Stimulated activated CD4-positive, alpha-beta T cell treated with anti-CD3 and anti-CD28 coated beads, Interleukin-12 subunit alpha, Interleukin-12 subunit beta, amount 100 ng/mL, for 48 hours (primary cell): ENCODE measurements around the gene MMAB.
A peak's percentile ranks its signal among the peaks of the same experiment; 100 is the strongest.

Experiments used
- DNase-seq, 3 donors: peaks; one replicate each; pipeline ENCODE4 v3.0.0-alpha.2; 2020; ENCODE audit warnings: low read depth in 2 of 3, low spot score in 1 of 3

MMAB gene

DNA sequence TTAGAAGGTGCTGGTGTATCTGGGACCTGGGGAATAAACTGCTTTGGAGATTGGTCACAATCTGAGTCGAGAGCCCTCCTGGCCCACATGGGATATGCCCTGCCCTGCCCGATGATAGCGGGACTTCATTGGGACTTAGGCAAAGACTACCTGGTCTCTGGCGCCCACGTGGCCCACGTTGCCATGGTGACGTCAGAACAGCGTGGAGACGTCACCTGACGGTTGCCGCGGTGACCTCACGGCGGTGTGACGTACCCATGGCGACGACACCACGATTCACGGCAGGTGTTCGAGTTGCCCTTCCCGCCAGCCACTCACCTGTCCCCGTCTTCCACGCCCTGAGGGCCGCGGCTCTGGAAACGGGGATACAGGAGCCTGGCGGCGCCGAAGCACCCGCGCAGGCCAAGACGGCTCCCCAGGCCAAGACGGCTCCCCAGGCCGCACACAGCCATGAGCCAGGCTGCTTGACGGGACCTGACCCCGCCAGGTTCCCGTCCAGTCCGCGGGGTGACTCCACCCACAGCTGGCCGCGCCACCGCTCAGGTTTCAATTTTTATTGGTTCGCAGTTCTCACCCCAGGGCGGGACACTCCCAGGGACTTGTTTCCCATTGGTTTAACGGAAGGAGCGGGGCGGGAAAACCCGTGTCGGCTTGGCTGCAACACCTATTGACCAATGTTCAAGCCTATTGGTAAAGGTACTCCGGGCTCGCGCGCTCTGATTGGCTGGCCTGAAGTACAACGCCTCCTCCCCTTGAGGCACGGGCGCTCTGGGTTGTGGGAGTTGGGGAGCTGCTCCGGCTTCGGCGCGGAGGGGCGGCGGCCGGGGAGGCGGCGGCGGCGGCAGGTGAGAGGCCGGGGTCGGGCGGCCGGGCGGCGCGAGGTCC lies at the start of gene MMAB, which contains the start of gene MVK:
Gene MMAB (minus strand): TSS at position 476 of the 885 bp plus-strand sequence. CDS start 24 bp downstream, at position 452.
Gene MVK (plus strand): TSS at position 766 of the 885 bp plus-strand sequence. CDS start 1,029 bp downstream, outside the sequence.
- DNase-seq = peak; percentile 96 to 99 (median 96)

DNA sequence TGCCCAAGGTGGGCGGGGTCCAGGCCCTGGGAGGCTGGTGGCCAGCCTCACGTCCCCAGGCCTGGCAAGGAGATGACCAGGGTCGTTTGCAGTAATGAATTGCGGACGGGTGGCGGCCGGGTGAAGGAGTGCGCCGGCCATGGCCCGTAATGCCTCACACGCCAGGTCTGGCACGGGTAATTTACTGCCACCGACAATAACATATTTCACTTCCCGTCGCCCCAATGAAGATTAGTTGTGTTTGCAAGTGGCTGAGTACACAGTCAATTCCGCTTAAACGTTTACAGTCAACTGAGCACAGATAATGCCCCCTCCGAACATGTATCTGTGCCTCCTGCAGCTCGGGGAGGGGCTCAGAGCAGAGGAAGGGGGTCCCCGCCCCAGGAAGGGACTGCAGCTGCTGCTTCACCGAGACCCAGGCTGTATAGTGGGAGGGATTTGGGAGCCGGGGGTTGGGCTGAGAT lies 48.6 kb upstream of the MMAB start:
- DNase-seq = no peak

DNA sequence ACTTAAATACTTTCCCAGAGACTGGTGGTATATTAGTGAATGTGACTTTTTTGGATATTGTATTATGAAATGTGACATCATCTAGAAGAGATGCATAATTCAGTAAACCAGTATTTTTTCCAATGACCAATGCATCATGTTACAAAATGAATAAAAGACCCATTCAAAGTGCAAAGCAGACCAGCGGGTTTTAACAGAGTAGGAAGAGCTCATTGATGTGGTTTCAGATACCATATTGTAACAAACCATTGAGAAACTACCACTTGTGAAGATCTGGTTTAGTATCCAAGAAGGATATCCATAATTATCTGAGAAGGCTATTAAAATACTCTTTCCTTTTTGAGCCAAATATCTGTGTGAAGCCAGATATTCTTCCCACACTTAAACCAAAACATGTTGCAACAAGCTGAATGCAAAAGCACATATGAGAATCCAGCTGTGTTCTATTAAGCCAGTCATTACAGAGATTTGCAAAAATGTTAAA lies 47.9 kb upstream of the MMAB start:
- no peak for DNase-seq

DNA sequence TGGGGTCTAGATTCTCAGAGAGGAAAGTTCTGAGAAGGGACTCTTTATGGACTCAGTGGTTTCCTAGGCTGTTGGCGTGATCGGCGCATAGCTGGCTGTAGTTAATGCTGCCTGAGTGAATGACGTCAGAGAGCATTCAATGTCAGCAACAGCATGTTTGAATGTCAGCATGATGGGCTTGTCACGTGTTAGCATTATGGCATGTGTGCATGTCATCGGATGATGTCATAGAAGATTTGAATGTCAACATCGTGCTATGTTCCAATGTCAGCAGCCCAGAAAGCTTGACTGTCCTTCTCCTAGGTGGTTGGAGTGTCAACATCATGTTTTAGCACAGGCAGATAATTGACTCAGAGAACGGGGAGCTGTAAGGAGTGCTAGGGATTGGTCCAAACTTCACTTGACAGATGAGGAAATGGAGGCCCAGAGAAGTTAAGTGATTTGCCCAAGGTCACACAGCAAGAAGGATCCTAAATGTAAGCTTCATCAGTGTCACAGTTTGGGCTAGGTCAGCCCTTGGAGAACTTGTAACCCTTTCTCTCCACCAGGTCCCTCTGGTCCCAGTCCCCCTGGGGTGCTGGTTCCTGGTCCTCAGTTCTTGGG lies 45.8 kb upstream of the MMAB start:
- no peak for DNase-seq

DNA sequence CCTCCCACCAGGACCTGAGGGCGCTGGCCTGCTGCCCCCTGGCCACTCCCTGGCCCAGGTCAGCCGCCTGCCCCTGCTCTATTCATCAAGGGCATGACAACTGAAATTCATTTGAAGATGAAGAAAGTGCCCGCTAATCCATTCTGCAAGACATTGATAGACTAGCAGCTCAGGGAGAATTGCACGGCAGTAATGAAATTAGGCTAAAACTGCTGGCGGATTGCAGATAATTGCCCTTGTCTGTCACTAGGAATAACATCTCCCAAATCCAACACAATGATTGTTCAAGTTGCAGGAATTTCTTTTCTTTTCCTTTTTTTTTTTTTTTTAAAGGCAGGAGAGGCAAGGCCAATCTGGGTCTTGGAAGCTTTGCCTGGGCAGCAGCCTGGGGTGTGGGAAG lies 44.8 kb upstream of the MMAB start:
- no peak for DNase-seq

DNA sequence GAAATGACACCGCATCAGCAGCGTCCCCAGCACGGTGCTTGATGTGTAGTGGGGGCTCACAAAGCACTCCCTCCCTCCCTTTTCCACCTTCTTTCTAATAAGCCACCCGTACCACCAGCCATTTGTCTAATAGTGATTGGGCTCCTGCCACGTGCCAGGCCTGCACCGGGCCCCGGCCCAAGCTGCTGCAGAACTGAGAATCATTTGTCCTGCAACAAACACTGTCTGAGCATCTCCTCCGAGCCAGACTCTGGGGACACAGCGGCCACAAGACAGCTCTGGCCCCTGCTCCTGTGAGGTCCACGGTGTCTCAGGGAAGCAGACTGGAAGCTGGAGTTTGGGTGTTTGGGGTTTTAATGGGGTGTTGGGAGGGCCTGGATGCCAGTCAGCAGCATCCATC lies 44.2 kb upstream of the MMAB start:
- no peak for DNase-seq

DNA sequence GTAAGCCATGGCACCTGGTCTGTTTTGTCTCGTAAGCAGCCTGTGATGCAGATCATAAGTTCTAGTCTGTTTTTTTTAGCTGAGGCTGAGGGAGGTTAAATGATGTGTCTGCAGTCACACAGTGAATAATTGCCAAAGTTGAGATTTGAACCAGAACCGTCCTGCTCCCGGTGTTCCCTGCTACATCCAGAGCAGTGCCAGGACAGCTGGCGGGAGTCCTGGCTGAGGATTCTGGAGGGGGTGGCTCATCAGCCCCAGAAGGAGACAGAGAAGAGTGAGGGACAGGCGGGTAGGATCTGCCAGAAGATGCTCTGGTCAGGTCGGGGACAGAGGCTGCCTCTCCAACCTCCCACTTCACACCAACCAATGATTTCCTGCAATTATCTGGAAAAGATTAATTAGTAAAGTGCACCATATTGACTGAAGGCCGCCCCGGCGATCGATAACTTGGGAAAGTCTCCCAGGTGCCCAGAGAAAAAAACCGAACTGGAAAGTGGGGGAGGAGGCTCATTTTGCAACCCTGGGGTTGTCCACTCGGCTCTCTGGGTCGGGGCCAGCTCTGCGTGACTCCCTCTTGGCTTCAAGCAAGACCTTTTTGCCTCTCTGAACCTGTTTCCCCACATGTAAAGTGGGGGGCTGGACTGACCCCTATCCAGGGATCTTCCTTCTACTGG lies 42.4 kb upstream of the MMAB start:
- DNase-seq = no peak

DNA sequence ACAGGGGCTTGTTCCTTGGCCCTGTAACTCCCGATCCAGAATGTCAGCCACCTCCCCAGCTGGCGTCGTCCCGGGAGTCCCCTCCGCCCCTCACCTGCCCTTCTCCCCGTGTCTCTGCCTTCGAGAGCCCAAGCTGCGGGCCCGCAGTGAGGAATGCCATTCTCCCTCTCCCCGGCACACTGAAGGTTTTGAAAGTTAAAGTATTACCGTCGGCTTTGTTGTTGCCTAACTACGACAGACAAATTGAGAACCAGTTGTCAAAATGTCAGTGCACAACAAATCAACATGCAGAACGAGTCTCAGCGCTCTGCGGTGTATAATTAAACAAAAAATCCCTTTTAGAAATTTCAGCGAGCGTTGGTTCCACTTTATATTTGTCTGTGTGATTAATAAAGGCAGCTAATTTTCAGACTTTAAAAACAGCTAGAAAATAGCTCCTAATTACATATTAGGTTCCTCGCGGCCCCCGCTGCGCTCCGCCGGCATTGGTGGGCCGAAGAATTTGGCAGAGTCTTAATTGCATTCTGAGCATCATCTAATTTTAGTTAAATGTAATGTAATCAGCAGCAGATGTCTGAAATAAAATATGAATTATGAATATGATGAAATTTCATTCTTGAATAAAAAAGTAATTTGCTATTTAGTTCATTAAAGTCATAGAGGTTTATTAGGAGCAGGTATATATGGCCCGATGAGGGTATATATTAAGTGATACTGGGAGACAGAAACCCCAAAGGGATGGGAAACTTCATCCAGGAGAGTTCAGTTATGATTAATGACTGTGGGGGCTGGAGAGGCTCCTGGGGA lies 40.5 kb upstream of the MMAB start:
- no peak for DNase-seq

DNA sequence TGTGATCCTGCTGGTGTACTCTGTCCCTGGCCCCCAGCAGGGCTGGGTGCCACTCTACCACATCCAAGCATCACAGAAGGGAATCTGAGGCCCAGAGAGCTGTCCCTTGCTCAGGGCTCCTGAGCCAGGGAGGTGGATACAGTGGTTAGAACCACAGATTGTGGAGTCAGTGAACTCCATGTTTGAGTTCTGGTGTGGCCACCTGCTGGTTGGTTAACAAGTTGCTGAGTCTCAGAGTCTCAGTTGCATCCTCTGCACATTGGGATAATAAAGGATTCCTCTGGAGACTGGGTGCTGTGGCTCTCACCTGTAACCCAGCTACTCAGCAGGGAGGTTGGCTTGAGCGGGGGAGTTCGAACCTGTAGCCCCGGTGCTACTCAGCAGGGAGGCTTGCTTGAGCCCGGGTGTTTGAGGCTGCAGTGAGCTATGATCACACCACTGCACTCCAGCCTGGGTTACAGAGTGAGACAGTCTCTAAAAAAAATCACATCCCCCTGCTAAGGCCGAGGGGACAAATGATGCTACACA lies 39.7 kb upstream of the MMAB start:
- no peak for DNase-seq

DNA sequence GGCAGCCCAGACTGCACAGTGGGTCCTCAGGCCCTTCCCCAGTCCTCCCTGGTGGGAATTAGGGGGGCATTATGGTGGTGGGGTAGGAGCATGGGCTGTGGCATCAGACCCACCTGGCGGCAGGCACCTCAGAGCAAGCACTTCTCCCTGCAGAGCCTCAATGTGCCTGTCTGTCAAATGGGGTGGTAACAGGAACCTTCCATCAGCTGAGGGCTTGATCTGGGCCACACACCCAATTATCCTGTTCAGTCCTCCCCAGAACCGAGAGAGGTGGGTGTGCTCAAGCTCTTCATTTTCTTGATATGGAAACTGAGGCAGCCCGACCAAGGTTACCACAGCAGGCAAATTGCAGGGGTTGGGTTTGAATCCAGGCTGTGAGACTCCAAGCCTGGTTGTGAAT lies 38.7 kb upstream of the MMAB start:
- no peak for DNase-seq

DNA sequence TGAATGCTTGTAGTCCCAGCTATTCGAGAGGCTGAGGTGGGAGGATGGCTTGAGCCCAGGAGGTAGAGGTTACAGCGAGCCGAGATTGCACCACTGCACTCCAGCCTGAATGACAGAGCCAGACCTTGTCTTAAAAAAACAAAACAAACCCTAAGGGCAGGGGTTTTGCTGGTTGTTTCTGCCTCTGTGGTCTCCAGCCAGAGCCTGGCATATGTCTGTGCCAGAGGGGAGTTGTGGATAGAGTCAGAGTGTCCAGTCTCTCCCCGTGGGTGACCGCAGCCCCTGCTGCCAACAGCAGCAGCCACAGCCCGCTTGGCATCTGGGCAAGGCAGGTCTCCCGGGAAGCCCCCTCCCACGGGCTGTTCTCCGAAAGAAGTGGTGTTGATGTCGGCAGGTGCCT lies 37.9 kb upstream of the MMAB start:
- DNase-seq = no peak

DNA sequence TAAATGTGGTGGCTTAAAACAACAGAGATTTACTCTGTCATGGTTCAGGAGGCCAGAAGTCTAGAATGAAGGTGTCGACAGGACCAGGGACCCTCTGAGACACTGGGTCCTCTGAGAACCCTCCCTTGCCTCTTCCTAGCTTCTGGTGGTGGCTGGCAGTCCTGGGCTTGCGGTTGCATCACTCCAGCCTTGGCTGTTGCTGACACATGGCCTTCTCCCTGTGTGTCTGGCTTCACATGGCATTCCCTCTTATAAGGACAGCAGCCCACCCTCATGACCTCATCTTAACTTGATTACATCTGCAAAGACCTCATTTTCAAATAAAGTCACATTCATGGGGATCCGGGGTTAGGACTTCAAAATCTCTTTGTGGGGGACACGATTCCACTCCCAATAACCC lies 37.2 kb upstream of the MMAB start:
- no peak for DNase-seq

DNA sequence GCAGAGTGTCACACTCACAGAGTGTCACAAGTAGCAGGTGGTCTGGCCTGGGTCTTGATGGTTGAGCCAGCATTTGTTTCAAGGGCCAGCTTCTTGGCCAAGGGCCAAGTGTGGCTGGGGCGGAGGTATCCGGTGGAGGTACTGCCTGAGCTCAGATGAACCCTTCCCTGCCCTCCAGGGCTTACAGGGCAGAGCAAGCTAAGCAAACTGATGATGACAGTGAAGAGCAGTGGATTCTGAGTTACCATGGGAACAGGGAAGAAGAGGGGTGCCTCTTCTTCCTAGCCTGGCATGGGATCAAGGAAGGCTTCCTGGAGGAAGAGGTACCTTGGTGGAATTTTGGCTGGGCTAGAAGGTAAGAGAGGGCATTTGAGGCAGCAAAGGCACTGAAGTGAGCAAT lies 36.0 kb upstream of the MMAB start:
- no peak for DNase-seq

DNA sequence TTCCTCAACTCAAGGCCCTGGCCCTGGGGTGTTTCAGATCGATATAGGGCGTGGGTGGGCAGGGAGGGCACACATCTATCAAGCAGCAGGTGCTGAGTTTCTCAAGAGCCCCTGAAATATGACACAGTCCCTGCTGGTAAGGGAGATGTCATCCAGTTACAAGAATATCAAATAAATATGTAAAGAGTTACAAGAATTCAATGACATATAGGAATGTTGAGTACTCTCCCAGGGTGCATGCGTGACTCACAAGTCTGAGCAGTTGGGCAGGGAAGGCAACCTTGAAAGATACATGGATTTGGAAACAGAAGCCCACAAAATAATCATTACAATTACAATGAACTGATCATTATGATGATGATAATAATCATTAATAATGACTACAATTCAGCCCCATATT lies 35.5 kb upstream of the MMAB start:
- DNase-seq = no peak

DNA sequence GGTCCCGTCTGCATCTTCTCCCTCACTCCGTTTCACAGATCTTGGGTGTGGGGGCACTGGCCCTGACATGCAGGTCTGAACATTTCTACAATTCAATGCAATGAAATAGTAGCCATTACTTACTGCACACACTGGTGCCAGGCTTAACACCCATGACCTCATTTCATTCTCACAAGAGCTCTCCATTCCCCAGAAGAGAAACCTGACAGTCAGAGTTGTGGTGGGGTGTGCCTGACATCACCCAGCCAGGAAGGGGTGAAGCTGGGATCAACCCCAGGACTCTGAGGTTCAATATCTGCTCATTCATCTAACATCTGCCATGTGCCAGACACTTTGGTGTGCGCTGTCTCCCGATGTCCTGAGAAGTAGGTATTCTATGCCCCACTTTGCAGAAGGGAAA lies 35.0 kb upstream of the MMAB start:
- DNase-seq = no peak

DNA sequence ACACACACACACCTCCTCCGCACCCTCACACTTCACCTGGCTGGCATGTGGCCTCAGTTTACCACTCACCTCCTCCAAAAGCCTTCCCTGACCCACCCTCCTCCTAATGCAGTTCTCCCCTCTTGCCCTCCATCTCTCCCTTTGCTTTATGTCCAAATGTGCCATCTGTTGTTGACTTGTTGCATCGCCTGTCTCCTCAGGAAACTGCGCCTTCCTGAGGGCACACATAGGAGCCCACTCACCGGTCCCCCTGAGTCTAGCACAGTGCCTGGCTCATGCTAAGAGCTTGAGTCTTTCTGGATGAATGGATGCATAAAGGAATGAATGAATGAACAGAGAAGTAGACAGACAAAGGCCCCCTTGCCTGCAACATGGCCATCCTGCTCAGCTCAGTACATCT lies 34.3 kb upstream of the MMAB start:
- no peak for DNase-seq

DNA sequence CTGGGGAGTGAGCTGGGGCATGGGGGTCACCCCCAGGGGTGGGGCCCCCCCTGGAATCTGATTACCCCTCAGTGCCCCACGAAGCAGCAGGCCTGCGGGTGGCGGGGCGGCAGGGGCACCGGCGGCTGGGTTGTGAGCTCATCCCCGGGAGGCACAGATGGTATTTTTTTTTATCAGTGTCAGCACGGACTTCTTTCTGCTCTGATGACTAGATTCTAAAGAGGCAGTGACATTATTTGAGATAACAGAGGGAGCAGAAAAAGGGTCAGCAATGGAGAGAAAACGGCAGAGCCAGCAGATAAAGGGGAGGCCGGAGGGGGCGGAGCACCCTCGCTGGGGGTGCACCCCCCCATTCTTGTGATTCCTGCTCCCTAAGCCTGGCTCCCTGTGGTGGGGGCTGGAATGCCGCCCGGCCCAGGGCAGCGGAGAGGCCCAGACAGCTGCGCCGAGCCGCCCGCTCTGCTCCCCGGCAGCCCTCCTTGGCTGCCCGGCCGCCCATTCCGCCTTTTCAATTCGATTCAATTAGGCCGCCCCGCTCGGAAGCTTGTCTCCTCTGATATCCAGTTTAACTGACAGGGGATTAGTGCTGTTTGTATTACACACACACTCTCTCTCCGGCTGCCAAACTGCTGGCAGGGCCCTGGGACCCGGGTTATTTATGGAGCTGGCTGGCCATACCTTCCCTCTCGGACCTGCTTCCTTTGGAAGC lies 33.2 kb upstream of the MMAB start:
- DNase-seq = no peak

DNA sequence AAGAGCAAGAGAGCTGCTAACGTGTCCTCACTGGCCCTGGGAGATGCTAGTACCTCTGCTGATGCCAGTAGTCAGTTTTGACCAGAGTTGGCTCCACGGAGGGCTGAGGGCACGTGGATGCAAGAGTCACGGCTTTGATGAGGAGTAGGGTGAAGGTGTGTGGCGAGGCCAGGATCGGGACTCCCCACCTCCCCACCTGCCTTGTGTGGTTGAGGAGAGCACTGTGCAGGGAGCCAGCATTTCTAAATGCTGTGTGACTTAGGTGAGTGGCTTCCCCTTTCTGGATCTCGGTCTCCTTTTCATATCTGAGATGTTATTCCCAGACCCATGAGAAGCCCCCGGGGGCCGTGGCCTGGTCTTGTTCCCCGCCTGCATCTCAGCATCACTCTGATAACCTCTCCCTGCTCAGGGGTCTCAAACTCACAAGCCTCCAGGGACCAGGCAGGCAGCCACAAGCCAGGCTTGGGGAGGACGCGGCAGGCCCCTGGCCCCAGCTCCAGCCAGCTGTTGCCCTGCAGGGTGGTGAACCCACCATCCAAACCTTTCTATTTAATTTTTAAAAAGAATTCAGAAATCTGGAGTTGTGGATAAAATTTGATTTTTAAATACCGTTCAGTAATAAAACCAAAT lies 32.4 kb upstream of the MMAB start:
- no peak for DNase-seq

DNA sequence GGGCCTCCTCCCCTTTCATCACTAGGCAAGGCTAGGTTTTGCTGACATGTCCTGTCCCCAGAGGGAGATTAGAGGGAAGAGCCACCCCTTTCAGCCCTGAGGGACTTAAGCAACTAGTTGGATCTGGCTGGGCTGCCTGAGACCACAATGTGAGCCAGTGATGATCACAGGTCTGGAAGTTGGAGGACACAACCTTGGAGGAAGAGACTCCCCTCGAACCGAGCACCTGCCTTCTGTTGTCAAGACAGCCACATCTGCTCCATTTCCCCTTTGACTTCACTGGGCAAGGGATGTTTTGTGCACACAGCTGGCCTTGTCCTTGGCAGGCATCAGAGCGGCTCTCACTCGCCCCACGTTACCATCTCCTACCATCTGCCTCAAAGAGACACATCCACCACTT lies 31.7 kb upstream of the MMAB start:
- DNase-seq = no peak

DNA sequence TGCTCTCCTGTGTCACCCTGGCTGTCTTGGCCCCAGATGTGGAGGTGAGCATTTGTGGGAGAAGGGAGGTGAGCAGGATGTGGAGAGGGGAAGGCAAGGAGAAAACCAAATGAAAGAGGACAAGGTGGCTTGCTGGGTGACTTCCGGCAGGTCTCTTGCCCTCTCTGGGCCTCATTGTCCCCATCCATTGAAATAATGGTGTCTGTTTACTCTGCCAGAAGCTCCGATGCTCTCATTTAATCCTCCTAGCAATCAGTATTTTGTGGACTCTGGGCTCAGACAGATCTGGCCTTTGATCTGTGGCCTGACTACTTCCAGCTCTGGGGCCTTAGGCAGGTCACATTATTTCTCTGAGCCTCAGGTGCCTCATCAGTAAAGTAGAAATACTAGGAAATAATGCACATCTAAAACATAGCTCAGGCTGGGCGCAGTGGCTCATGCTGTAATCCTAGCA lies 30.9 kb upstream of the MMAB start:
- no peak for DNase-seq
